Measurements from ENCODE around the gene LMNB1.

- TF ChIP-seq CTCF (optimal IDR thresholded peaks at IDR 0.05 in 1 of 3, IDR thresholded peaks at IDR 0.05 in 1 of 3, conservative IDR thresholded peaks at IDR 0.05 in 1 of 3; ENCODE audit: extremely low read depth in 1 of 3, insufficient read depth in 2 of 3, low read length in 3 of 3) (no peak), EZH2 (IDR thresholded peaks at IDR 0.05; ENCODE audit: low read length) (no peak)
Measured at GRCh38 chr5:126732716-126733115, 44.2 kb upstream of the LMNB1 start.

Measured in keratinocyte (primary cell).